Testis (tissue), 3 donors: ENCODE results near the gene VWA8. TPM values are rescaled to one million over a fixed set of nuclear protein-coding genes. Genes with fewer than 3 reads are reported as not detected.

Experiments
- DNase-seq: peaks from one replicate; pipeline ENCODE4 v3.0.0-alpha.2; 2019
- H3K27ac ChIP-seq, 2 donors: fragments of 200-600 bp; sonication (generic); one replicate each; pipeline ENCODE4 v1.5.1; 2019
- H3K27me3 ChIP-seq: fragments of 200-600 bp; sonication (generic); one replicate; pipeline ENCODE4 v1.5.1; 2019
- H3K36me3 ChIP-seq: fragments of 200-600 bp; sonication (generic); one replicate; pipeline ENCODE4 v1.5.1; 2017; ENCODE audit warnings: low read depth; ENCODE audit errors: missing control alignments
- H3K4me1 ChIP-seq: fragments of 200-600 bp; sonication (generic); one replicate; pipeline ENCODE4 v1.5.1; 2019
- H3K4me3 ChIP-seq, 2 donors: fragments of 200-600 bp; sonication (generic); one replicate each; pipeline ENCODE4 v1.5.1; 2017 to 2019
- H3K9me3 ChIP-seq: fragments of 200-600 bp; sonication (generic); one replicate; pipeline ENCODE4 v1.5.1; 2017
- CTCF ChIP-seq, 3 experiments: fragments of 450-650 bp in 2 of 3; fragments of 200-600 bp in 1 of 3; sonication (generic) in 1 of 3; IDR thresholded peaks; one replicate each; pipeline ENCODE4 v1.5.1; 2016 to 2019; ENCODE audit warnings: antibody characterized with exemption in 3 of 3, mild to moderate bottlenecking in 2 of 3, moderate library complexity in 1 of 3
- POLR2A ChIP-seq: fragments of 450-650 bp; IDR thresholded peaks from one replicate; pipeline ENCODE4 v1.6.1; 2017; ENCODE audit warnings: antibody characterized with exemption, mild to moderate bottlenecking, moderate library complexity
- WGBS, 2 donors: methylation state at CpG; one replicate each; pipeline ENCODE4 v1.1.5; 2018; 5-methylcytosine and 5-hydroxymethylcytosine counted together
- intact Hi-C: fragments of 100-400 bp; cut with DNase I; formaldehyde crosslinking; loops from one replicate; pipeline ENCODE4 v1.15.1; 2023; ENCODE audit warnings: low total_unique reads
- polyA plus RNA-seq: library from polyadenylated mRNA; stranded (reverse); fragments of 350-450 nt; fragmentation: Illumina TruSeq; extraction: RNeasy Lipid Tissue Mini Kit (QIAGEN cat#74804); gene quantifications from one replicate; pipeline ENCODE4 v1.2.3, GENCODE V29; 2014; ENCODE audit warnings: low read depth, low replicate concordance; ENCODE audit not compliant: insufficient read depth
- total RNA-seq, 2 donors: library from RNA; depleted of rRNA; stranded (reverse); fragments of >200 nt; gene quantifications; one replicate each; pipeline ENCODE4 v1.2.3, GENCODE V29; 2016

The VWA8 gene
- total and polyA plus RNA-seq, 3 donors from 2014 or later, result 6.9 to 27.1 (median 15.2) TPM

GRCh38 chr13:42000846-42001245 is 39.9 kb upstream of the VWA8 start:
- H3K36me3 ChIP-seq, result no peaks in the 10 kb centered on the region
- no peak overlapping the region for H3K4me3 ChIP-seq
- peaks cover 4% of the 10 kb centered on the region for H3K4me1 ChIP-seq
- WGBS, 2 donors, result 62 to 66% methylated on average over 2 of the region's 2 CpGs
- no peaks in the 10 kb centered on the region for H3K27me3 ChIP-seq
- TF ChIP-seq POLR2A (no peak), CTCF (IDR thresholded peaks at IDR 0.05) (no peak)
- H3K27ac ChIP-seq, result no peak overlapping the region
- intact Hi-C loops, result no loop called here
- DNase-seq, result no peak
- no peaks in the 10 kb centered on the region for H3K9me3 ChIP-seq

GRCh38 chr13:41997396-41997795 is 36.5 kb upstream of the VWA8 start:
- 85 to 89% methylated on average over 1 of the region's 1 CpG for WGBS, 2 donors
- Histone ChIP-seq H3K36me3 (no peaks in the 10 kb centered on the region), H3K4me3 (no peak overlapping the region), H3K4me1 (peaks cover 4% of the 10 kb centered on the region), H3K27me3 (no peaks in the 10 kb centered on the region), H3K27ac (no peak overlapping the region), H3K9me3 (no peaks in the 10 kb centered on the region)
- intact Hi-C loops, result no loop called here
- DNase-seq, result no peak
- TF ChIP-seq POLR2A (no peak), CTCF (IDR thresholded peaks at IDR 0.05) (no peak)

- intact Hi-C loops, result no loop called here
- Histone ChIP-seq H3K27ac (no peak overlapping the region), H3K27me3 (no peaks in the 10 kb centered on the region), H3K9me3 (no peaks in the 10 kb centered on the region), H3K36me3 (no peaks in the 10 kb centered on the region), H3K4me3 (no peak overlapping the region), H3K4me1 (no peaks in the 10 kb centered on the region)
- no peak for DNase-seq
- no peak for TF ChIP-seq CTCF (IDR thresholded peaks at IDR 0.05)
- 68 to 77% methylated on average over 5 of the region's 5 CpGs for WGBS, 2 donors
Observed at GRCh38 chr13:41995946-41996345, 35.0 kb upstream of the VWA8 start.

GRCh38 chr13:41995336-41995735 is 34.4 kb upstream of the VWA8 start:
- Histone ChIP-seq H3K36me3 (no peaks in the 10 kb centered on the region), H3K9me3 (no peaks in the 10 kb centered on the region), H3K27me3 (no peaks in the 10 kb centered on the region), H3K4me3 (no peak overlapping the region), H3K4me1 (no peaks in the 10 kb centered on the region), H3K27ac (no peak overlapping the region)
- intact Hi-C loops, result no loop called here
- no peak for DNase-seq
- WGBS, 2 donors, result 83 to 87% methylated on average over 3 to 4 of the region's 4 CpGs
- TF ChIP-seq CTCF (IDR thresholded peaks at IDR 0.05) (no peak), POLR2A (no peak)

GRCh38 chr13:41994696-41995095 is 33.8 kb upstream of the VWA8 start:
- Histone ChIP-seq H3K9me3 (no peaks in the 10 kb centered on the region), H3K36me3 (no peaks in the 10 kb centered on the region), H3K4me3 (no peak overlapping the region), H3K27me3 (no peaks in the 10 kb centered on the region), H3K4me1 (no peaks in the 10 kb centered on the region), H3K27ac (no peak overlapping the region)
- intact Hi-C loops, result no loop called here
- TF ChIP-seq CTCF (IDR thresholded peaks at IDR 0.05), result no peak
- no peak for TF ChIP-seq POLR2A
- WGBS, 2 donors, result 60 to 75% methylated on average over 1 of the region's 1 CpG
- no peak for DNase-seq
